HG03558 (cell line): ENCODE measurements around the gene RWDD4.
A peak's percentile ranks its signal among the peaks of the same experiment; 100 is the strongest.

Experiments
- ATAC-seq: cut with Tn5 transposase; IDR thresholded peaks from one replicate; pipeline ENCODE4 v1.9.1; 2021; ENCODE audit warnings: moderate number of reproducible peaks; ENCODE audit not compliant: unreplicated experiment; ENCODE audit errors: extremely low read depth

RWDD4 gene

GRCh38 chr4:183659029-183659871 is at the start of gene RWDD4, which contains the start of gene TRAPPC11:
TSS of gene RWDD4 (minus strand) at chr4:183659185. CDS start at chr4:183658952, 233 bp downstream.
TSS of gene TRAPPC11 (plus strand) at chr4:183659293. CDS start at chr4:183663868, 4,575 bp downstream.
- ATAC-seq, result peak; percentile 99

- ATAC-seq, result no peak
Observed at GRCh38 chr4:183702492-183702891, 43.5 kb upstream of the RWDD4 start.

DNA sequence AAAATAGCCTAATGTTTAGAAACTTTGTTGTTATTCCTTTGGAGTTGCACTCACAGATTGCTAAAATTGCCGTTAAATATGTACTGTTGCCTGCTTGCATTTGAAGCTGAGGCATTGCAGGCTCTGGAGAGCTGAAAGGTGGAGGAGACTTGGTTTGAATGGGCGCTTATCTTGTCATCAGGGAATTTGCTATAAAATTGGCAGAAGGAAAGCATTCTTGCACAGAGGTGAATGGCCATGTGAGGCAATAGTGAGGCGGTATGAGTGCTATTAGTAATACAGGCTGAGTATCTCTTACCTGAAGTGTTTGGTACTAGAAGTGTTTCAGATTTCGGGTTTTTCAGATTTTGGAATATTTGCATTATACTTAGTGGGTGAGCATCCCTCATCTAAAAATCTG is 41.4 kb upstream of the RWDD4 start:
- no peak for ATAC-seq

DNA sequence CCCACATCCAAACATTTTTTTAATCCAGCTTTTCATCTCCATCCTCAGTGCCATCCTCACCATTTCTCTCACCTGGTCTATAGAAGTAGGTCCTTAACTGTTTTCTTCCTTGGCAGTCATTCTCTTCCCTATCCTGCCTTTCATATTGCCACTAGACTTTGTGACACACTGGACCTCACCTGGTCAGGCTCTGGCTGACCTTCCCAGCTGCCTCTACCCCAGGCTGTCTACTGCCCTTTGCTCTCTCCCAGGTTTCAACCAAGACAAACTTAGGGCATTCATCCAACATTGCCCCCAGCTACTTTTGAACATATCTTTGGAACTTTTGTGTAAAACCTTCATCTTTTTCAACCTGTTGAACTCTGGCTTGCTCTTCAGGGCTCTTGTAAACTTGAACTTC is 39.9 kb upstream of the RWDD4 start:
- no peak for ATAC-seq

DNA sequence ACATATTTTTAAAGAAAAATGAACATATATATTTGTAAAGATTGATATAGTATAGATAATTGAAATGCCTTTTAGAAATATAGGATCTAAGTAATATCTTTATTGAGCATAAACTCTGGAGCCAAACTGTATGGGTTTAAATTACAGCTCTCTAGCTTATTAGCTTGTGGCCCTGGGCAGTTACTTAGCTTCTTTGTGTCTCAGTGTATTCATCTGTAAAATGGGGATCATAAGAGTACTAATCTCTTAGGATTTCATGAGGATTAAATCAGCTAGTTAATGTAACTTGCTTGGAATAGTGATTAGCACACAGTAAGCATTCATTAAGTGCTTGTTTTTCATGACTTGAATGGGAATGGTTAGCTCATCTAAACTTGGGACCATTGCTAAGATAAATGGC is 32.9 kb upstream of the RWDD4 start:
- no peak for ATAC-seq

- no peak for ATAC-seq
Observed at GRCh38 chr4:183691006-183691405, 32.0 kb upstream of the RWDD4 start.

DNA sequence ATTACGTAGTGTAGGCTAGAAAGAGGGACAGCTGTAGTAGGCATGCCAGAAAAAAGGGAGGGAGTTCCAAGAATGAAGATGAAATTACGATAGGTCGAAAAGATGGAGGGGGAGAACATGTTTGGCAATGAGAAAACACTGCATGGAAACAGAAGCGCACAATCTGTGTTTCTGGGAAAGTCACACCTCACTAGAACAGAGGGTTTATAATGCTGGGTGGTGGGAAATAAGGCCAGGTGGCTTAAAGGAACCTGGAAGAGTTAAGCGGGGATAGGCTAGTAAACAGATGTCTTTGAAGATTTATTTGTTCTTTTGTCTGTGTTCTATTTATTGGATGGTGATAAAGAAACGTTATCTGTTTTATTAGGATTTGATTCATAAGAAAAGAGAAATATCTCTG is 29.2 kb upstream of the RWDD4 start:
- no peak for ATAC-seq

GRCh38 chr4:183686461-183686860 is 27.5 kb upstream of the RWDD4 start:
- no peak for ATAC-seq

GRCh38 chr4:183681119-183681518 is 22.1 kb upstream of the RWDD4 start:
- ATAC-seq, result no peak

- no peak for ATAC-seq
Observed at GRCh38 chr4:183675625-183676024, 16.6 kb upstream of the RWDD4 start.

- no peak for ATAC-seq
Observed at GRCh38 chr4:183674153-183674552, 15.2 kb upstream of the RWDD4 start.

GRCh38 chr4:183670960-183671555 is 12.1 kb upstream of the RWDD4 start:
- ATAC-seq, result no peak

- ATAC-seq, result no peak
Observed at GRCh38 chr4:183670251-183670650, 11.3 kb upstream of the RWDD4 start.

- ATAC-seq, result no peak
Observed at GRCh38 chr4:183666088-183666487, 7.1 kb upstream of the RWDD4 start.

DNA sequence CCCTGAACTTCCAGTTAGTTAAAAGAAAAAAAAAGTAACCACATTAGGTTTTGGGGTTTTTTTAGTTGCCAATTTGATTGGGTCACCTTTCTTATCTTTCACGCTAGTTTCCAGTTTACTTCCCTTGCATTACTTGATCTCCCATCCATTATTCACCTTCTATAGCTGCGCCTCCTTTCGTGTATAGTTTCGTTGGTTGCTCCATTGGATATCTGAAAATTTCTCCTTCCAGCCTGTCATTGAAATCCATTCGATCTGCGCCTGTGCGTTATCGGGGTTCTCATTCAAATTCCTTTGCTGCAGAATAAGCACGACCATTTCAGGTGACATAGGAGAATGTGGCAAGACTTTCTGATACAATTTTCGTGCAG is 872 bp upstream of the RWDD4 start:
- no peak for ATAC-seq

DNA sequence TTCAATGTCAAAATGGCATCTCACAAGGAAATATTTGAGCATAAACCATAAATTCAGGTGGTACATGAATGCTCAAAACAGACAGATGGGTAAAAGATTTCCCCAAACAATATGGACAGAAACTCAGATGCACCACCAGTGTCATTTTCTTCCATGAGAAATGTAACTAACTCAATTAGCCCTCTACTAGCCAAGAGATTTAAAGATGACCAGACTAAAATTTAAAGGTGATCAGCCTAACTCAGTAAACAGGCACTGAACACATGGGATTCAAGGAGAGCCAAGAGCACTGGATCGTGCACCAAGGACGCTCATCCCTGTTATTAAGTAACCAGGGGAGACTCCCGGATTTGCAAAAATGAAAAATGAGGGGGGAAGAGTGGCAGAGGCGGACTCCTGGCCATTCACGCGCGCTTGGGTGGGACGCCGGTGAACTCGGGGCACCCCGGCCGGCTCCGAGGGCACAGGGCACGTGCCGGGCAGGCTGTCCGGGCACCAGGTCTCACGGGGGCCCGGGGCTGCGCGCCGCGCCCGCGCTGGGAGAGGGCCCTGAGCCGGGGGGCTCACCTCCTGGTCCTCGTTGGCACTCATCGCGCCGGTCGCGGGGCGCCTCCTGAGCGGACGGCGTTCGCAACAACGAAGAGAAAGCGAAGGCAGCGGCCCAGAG is 490 bp downstream of the RWDD4 start:
- peak; percentile 17 for ATAC-seq

DNA sequence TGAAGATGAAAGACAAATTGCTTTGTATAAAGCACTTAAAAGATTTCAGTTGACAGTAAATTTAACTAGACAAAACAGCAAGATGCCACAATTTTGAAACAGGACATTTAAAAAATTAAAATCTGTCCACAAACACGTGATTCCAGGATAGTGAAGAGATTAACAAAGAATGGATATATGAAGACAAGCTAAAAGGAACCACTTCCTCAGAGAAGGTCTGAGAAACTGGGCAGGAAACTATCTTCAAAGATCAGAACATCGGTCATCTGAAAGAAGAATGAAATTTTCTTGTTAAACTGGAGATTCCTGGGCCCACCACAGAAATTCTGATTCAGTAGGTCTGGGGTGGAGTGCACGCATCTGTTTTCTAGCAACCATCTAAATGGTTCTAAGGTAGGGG is 1.4 kb downstream of the RWDD4 start:
- no peak for ATAC-seq

GRCh38 chr4:183645326-183645725 is 13.7 kb downstream of the RWDD4 start:
- no peak for ATAC-seq

GRCh38 chr4:183639291-183639690 is 19.7 kb downstream of the RWDD4 start:
- no peak for ATAC-seq

- ATAC-seq, result no peak
Observed at GRCh38 chr4:183638436-183638835, 20.5 kb downstream of the RWDD4 start.

GRCh38 chr4:183637461-183637860 is 21.5 kb downstream of the RWDD4 start:
- no peak for ATAC-seq
